NCI-H146 treated with DMSO at 0.1 percent for 48 hours (cell line): Measurements from ENCODE around the gene G6PD.

ENCODE experiments used
- DNase-seq: peaks from one replicate; lab custom pipeline; 2025; ENCODE audit not compliant: unreplicated experiment; lab: John Stamatoyannopoulos, UW

Gene G6PD

DNA sequence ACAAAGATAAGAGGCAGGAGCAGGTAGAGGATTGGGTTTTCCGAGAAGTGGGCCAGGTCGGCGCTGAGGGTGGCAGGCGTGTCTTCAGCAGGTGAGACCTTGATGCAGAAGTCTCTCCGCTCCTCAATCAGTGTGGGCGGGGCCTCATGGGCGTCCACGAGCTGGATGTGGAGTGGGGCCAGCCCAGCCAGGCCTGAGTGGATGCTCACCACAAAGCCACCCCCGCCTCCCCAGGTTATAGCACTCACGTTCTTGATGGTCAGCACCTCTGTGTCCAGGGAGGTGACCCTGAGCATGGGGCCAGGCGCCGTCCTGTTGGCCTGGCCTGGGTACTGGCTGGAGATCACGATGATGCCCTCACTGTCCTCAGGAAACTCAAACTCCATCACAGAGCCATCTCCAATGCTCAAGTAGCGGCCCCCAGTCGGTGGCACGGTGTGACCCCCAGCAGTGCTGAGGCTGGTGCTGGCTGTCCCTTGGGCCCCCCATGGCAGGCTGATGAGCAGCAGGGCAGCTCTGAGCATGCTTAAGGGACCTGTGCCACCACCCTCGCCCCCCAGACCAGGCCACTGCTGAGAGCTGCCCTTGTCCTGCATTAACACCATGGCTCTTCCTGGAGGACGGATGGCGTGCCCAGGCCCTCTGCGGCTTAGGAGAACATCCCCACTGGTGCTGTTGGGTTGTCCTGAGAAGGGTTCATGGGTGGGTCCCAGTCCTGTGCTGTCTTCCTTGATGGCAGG is 58.1 kb downstream of the G6PD start:
- no peak for DNase-seq

DNA sequence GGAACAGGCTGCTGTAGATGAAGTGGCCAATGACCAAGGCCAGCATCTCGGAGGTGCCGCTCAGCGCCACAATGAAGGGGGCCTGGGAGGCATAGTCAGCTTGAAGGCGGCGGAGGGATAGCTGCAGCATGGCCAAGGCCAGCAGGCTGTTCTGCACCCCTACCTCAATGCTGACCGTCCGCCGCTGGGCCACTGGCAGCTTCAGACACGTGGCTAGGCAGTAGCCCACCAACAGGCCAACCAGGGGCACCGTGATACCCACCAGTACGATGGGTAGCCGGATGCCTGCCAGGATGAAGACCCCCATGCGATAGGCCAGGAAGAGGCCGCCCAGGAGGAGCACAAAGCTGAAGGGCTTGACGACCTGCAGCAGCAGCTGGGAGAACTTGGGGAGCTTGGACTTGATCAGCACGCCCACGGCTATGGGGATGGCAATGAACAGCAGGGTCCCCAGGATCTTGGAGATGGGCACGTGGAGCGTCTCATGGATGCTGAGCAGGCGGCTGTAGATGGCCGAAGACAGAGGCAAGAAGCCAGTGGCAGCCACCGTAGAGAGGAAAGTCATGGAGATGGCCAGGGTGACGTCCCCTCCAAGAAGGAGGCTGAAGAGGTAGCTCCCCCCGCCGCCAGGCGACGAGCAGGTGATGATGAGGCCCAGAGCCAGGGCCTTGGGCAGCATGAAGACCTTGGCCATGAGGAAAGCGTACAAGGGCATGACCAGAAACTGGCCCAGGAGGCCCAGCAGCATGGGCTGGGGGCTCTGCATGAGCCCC is 58.9 kb downstream of the G6PD start:
- DNase-seq, result no peak

DNA sequence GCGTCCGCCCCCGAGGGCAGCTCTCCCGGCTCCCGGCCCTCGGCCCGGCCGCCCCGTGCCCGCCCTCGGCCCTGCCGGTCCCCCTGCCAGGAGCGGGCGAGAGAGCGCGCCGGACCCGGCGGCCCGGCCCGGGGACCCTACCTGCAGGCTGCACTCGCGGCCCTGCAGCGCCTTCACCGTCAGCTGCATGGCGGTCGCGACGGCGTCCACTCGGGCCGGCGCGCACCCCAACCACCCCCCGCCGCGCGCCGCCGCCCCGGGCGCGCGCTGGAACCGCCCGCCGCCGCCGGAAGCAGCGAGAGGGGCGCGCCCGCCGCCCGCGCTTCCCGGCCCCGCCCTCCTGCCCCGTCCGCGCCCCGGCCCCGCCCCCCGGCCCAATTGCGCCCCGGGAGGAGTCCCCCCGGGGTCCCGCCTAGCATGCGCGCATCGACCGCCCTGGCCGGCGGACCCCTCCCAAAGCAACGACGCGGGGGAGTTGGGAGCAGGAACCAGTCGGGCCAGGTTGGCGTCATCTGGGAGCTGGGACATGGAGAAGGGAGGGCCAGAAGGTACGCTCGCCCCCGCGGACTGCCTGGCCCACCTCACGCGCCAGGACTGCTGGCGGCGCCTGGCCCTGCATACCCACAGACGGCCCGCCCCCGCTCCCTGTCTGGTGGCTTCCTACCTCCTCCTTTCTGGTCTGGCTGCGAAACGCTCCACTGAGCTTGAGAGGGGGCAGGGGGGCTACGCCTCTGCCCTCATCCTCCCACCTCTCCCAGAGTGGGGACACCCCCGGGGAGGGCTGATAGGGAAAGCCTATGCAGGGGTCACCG is 60.0 kb downstream of the G6PD start, which contains the start of gene UBL4A:
Gene UBL4A, minus strand, starts transcription at position 220 of the 812 bp plus-strand sequence. Its CDS starts 31 bp downstream, at position 189.
- DNase-seq, result no peak

DNA sequence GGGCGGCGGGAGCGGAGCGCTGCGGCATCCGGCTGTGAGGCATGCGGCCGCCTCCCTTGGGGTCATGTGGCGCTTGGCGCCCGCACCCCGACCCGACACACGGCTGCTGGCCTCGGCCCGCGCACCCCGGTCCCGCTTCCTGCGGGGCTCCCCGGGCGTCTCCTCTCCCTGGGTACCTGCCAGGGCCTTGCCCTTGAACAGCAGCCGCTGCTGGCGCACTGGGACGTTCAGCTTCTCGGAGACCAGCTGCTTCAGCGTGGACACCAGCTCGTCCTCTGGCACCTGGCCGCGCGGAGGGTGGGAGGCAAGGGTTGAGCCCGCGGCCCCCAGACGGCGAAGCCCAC is 60.6 kb downstream of the G6PD start:
- no peak for DNase-seq

DNA sequence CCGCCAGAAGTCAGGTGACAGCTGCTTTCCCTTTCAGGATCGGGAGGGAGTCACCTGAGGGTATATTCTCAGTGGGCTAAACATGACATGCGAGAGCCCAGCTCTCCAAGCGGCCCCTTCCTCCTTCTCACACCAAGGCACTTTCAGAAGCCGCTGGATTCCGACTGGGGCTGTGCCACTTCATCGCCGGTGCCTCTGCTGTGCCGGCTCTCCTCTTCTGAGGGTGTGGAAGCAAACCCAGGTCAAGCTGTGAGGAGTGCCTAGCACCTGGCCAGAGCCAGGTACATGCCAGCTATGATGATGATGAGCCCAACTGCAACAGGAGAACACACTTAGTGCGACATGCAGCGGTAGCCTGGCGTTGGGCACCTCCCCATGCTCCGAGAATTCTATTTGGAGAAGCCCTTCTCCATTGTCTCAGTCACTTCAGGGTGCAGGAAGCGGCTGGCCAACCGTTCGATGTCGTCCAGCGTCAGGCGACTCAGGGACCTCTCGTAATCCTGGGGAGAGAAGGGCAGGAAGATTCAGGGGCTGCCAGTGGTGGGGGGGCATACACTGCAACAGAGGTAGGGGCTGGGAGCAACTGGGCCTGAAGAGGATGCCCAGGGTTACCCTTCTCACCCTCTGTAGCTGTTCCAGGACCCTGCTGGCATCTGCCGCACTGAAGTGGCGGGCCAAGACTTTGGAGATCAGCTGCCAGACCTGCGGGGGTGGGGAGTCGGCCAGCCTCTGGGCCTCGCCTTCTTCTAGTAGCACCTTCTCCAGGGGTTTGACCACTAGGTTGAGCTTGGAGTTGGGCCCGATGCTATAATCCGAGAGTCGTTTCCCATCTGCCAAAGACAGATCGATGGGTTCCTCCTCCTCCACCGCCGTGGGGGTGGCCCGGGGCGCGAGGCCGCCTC is 61.2 kb downstream of the G6PD start:
- no peak for DNase-seq

DNA sequence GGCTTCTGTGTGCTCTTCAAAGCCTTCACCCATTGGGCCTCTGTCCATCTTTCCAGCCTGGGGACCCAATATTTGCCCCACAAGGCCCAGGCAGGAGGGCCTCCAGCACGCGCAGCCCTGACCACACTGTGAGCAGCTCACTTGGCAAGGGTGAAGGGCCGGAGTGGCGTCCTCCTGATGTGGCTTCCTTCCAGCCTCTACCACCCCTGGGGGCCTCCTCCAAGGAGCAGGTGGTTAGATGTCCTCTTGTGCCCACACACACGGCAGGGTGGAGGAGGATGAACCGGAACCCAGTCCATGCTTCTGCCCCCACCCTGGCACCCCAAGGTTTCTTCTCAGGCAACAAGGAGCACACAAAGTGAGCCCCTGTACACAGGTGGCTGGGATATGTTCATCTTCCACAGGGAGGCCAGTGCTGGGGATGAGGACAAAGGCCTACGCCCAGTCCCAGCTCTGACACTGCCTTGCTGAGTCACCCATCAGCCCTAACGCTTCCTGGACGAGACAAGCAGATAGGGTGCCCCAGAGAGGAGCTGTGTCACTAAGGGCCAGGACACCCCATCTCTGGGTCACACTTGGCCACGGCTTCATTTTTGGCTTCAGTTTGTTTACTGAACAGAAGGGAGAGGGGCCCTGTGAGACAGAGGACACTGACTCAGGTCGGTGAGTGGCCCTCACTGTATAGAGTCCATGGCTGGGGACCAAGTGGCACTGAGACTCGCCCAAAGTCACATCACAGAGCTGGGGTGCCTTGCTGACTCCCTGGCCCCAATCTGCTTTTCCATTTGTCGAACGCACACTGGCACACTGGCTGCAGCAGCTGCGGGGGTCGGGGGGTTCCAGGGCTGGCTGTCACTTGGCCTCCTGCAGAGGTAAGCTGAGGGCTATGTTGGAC is 62.1 kb downstream of the G6PD start:
- no peak for DNase-seq

DNA sequence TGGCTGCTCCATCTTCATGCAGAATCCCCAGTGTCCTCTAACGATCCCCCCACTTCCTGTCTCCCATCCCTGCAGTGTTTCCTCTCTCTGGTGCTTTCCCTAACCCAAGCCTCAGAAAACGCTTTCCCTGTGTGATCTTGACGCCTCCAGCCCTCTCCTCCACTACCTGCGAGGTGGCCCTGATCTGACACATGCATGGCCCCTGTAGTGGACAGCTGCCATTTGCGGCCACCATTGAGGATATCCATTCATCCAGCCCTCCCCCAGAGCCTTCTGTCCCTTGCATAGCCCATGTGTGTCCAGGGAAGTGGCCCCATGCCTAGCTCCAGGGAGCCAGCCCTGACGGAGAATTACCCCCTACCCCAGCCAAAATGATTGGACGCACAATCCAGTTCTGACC is 63.3 kb downstream of the G6PD start:
- no peak for DNase-seq

DNA sequence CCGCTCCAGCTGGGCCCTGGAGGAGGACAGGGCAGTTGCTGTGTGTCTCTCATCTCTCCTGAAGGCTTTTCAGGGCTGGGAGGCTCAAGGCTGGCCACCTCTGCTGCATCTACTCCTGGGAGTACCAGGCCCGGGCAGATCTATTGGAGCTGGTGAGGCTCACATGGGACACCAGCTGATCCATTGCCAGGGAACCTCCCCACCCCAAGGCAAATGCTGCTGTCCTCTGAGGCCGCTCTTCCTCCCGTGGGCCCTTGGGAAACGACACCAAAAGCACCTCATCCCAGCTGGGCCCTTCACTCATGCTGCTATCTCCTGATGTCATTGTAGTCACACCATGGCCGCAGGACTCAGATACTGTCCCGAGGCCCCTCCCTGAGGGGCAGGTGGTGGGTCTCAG is 63.9 kb downstream of the G6PD start:
- no peak for DNase-seq

DNA sequence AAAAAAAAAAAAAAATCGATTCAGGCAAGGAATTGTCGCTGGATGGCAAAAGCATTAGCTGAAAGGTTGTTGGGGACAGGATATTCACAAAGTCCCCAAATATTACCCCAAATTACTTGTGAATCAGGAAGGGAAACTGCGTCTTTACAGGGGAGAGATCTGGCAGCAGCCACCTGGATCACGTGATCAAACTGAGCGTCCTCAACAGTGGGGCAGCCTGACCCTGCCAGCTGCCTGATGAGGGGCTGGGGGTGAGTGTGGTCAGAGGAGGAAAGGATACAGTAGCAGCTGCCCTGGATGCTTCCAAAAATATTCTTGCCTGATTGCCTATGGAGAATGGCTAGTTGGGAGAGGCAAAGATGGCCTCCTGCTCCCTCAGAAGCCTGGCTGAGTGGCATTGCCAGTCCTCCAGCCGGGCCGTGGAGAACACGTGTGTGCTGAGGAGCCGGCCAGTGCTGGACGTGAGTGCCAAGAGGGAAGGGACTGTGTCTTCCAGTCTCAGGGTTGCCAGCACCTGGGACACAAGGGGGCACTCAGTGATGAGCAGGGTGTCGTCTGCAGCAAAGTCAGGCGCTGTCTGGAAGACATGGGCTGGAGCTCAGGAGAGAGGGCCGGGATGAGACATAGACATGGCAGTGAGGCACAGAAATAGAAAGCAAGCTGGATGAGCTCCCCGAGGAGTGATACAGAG is 64.6 kb downstream of the G6PD start:
- DNase-seq, result no peak
